ENCODE results near the gene COPS7A. TPM values are rescaled to one million over a fixed set of nuclear protein-coding genes. Genes with fewer than 3 reads are reported as not detected.

Gene COPS7A
- total RNA-seq, 1 experiment from 2014 or later: 55.5 TPM

- Mint-ChIP-seq H3K4me1 (ENCODE audit: insufficient read depth, unreplicated experiment) (no peaks in the 10 kb centered on the region), H3K4me3 (ENCODE audit: unreplicated experiment) (no peak overlapping the region), H3K9me3 (ENCODE audit: unreplicated experiment) (no peaks in the 10 kb centered on the region), H3K27ac (ENCODE audit: low read depth, unreplicated experiment) (no peak overlapping the region), H3K27me3 (ENCODE audit: insufficient read depth, unreplicated experiment) (no peaks in the 10 kb centered on the region), H3K36me3 (ENCODE audit: insufficient read depth, unreplicated experiment) (peaks cover 46% of the 10 kb centered on the region)
- BruUV-seq (replicated peaks): no TSS peak
- intact Hi-C loops (cut with micrococcal nuclease): no loop called here
- ChIA-PET POLR2A (interaction anchor here (0.5 to 1.4 kb wide), 2 partner anchors 24 to 136 kb away, joined by 3 read pairs; partner anchors contain the start of gene MLF2), CTCF (interaction anchor here (9.4 kb wide), 1 partner anchor 24 kb away, joined by 83 read pairs; the partner anchor contains the start of gene MLF2)
- no peak for DNase-seq (ENCODE audit: unreplicated experiment)
- no peak for TF ChIP-seq CTCF (IDR thresholded peaks at IDR 0.05; ENCODE audit: unreplicated experiment)
Measured at GRCh38 chr12:6729186-6729585, 5.3 kb downstream of the COPS7A start.

DNA sequence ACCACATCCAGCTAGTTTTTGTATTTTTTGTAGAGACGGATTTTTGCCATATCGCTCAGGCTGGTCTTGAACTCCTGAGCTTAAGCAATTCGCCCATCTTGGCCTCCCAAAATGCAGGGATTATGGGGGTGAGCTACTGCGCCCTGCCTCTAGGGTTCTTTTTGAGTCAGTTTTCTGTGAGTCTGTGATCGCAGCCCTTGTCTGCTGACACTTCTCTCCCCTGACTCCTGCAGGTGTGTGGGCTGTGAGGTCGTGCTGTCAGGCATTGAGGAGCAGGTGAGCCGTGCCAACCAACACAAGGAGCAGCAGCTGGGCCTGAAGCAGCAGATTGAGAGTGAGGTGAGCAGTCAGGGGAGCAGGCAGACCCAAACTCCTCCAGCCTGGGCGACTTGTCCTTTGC is 6.3 kb downstream of the COPS7A start:
- Mint-ChIP-seq H3K4me1 (ENCODE audit: insufficient read depth, unreplicated experiment) (no peaks in the 10 kb centered on the region), H3K4me3 (ENCODE audit: unreplicated experiment) (no peak overlapping the region), H3K27me3 (ENCODE audit: insufficient read depth, unreplicated experiment) (no peaks in the 10 kb centered on the region), H3K36me3 (ENCODE audit: insufficient read depth, unreplicated experiment) (peaks cover 46% of the 10 kb centered on the region), H3K27ac (ENCODE audit: low read depth, unreplicated experiment) (no peak overlapping the region), H3K9me3 (ENCODE audit: unreplicated experiment) (no peaks in the 10 kb centered on the region)
- ChIA-PET CTCF (interaction anchor here (9.4 kb wide), 1 partner anchor 23 kb away, joined by 83 read pairs; the partner anchor contains the start of gene MLF2), POLR2A (interaction anchor here (0.7 to 1.4 kb wide), 2 partner anchors 135 to 208 kb away, joined by 3 read pairs; no protein-coding TSS in a partner anchor)
- no peak for TF ChIP-seq CTCF (IDR thresholded peaks at IDR 0.05; ENCODE audit: unreplicated experiment)
- intact Hi-C loops (cut with micrococcal nuclease): no loop called here
- no TSS peak for BruUV-seq (replicated peaks)
- DNase-seq (ENCODE audit: unreplicated experiment): no peak

GRCh38 chr12:6734506-6735387 is 10.9 kb downstream of the COPS7A start:
- no peak for DNase-seq (ENCODE audit: unreplicated experiment)
- H3K27me3 Mint-ChIP-seq (ENCODE audit: insufficient read depth, unreplicated experiment): no peaks in the 10 kb centered on the region
- ChIA-PET CTCF (interaction anchor here (0.6 to 9.4 kb wide), 16 partner anchors 8 to 230 kb away, joined by 3 to 83 read pairs (median 4); partner anchors contain the start of genes COPS7A, MLF2 and SPSB2), POLR2A (interaction anchor here (0.7 to 6.6 kb wide), 5 partner anchors 10 to 185 kb away, joined by 3 to 46 read pairs (median 3); partner anchors contain the start of genes COPS7A and MLF2)
- no peak for TF ChIP-seq CTCF (IDR thresholded peaks at IDR 0.05; ENCODE audit: unreplicated experiment)
- intact Hi-C loops (cut with micrococcal nuclease): loop anchor here (1.0 kb wide), 3 partner anchors 19 to 91 kb away; partner anchors contain the start of gene MLF2
- H3K27ac Mint-ChIP-seq (ENCODE audit: low read depth, unreplicated experiment): no peak overlapping the region
- peaks cover 24% of the 10 kb centered on the region for H3K36me3 Mint-ChIP-seq (ENCODE audit: insufficient read depth, unreplicated experiment)
- H3K4me3 Mint-ChIP-seq (ENCODE audit: unreplicated experiment): no peak overlapping the region
- H3K9me3 Mint-ChIP-seq (ENCODE audit: unreplicated experiment): no peaks in the 10 kb centered on the region
- no TSS peak for BruUV-seq (replicated peaks)
- peaks cover 9% of the 10 kb centered on the region for H3K4me1 Mint-ChIP-seq (ENCODE audit: insufficient read depth, unreplicated experiment)
